H1 (cell line): ENCODE measurements around the gene ZBTB14.

Experiments used
- ATF2 ChIP-seq: IDR thresholded peaks from 2 replicates; pipeline ENCODE4 v1.6.1; 2012; ENCODE audit warnings: low read length, inconsistent platforms
- ATF3 ChIP-seq: IDR thresholded peaks from 2 replicates; pipeline ENCODE4 v1.6.1; 2011; ENCODE audit warnings: low read depth, mild to moderate bottlenecking, low read length; ENCODE audit not compliant: insufficient read depth
- CEBPB ChIP-seq: IDR thresholded peaks from 2 replicates; pipeline ENCODE4 v1.6.1; 2012; ENCODE audit warnings: low read depth, low read length
- CREB1 ChIP-seq: IDR thresholded peaks from 2 replicates; pipeline ENCODE4 v1.6.1; 2012; ENCODE audit warnings: inconsistent platforms
- CTCF ChIP-seq, 3 experiments: IDR thresholded peaks; 1 replicate in 2 of 3; 2 replicates in 1 of 3; pipeline versions ENCODE4 v1.5.1 to v1.6.1; 2011; ENCODE audit warnings: low read length in 3 of 3, mild to moderate bottlenecking in 3 of 3, inconsistent platforms in 2 of 3, low read depth in 1 of 3, moderate library complexity in 1 of 3; ENCODE audit not compliant: insufficient read depth in 1 of 3; ENCODE audit errors: control extremely low read depth in 1 of 3
- EP300 ChIP-seq, 2 experiments: IDR thresholded peaks; 1 replicate in 1 of 2; 2 replicates in 1 of 2; pipeline ENCODE4 v1.6.1; 2011 to 2012; ENCODE audit warnings: low read depth in 2 of 2, low read length in 2 of 2, mild to moderate bottlenecking in 2 of 2, borderline replicate concordance in 1 of 2, inconsistent platforms in 1 of 2, moderate library complexity in 1 of 2
- EZH2 ChIP-seq: fragments of 200-600 bp; sonication (generic); IDR thresholded peaks from 2 replicates; pipeline ENCODE4 v1.7.1; 2012; ENCODE audit warnings: low read depth, mild to moderate bottlenecking, moderate library complexity, low read length, inconsistent platforms; ENCODE audit not compliant: severe bottlenecking
- GABPA ChIP-seq: IDR thresholded peaks from 2 replicates; pipeline ENCODE4 v1.6.1; 2011; ENCODE audit warnings: mild to moderate bottlenecking, low read length, moderate library complexity, borderline replicate concordance; ENCODE audit not compliant: insufficient read depth
- NANOG ChIP-seq: IDR thresholded peaks from 2 replicates; pipeline ENCODE4 v1.6.1; 2011; ENCODE audit warnings: low read length, low read depth, mild to moderate bottlenecking, inconsistent platforms; ENCODE audit not compliant: insufficient read depth, poor library complexity, severe bottlenecking
- POLR2A ChIP-seq, 2 experiments: IDR thresholded peaks; 1 replicate in 1 of 2; 2 replicates in 1 of 2; pipeline ENCODE4 v1.6.1; 2011; ENCODE audit warnings: low read depth in 2 of 2, low read length in 2 of 2, mild to moderate bottlenecking in 2 of 2; ENCODE audit errors: control extremely low read depth in 1 of 2
- RAD21 ChIP-seq, 2 experiments: IDR thresholded peaks in 1 of 2; conservative IDR thresholded peaks in 1 of 2; 2 replicates each; pipeline ENCODE4 v1.6.1; 2011; ENCODE audit warnings: low read depth in 2 of 2, low read length in 2 of 2, improper control_type of control experiment in 1 of 2, inconsistent platforms in 1 of 2, mild to moderate bottlenecking in 1 of 2, moderate library complexity in 1 of 2
- RNF2 ChIP-seq: fragments of 200-900, 300-1000 bp; sonication (generic); IDR thresholded peaks from 2 replicates; pipeline ENCODE4 v1.7.1; 2016; ENCODE audit warnings: borderline replicate concordance, low read depth, mild to moderate bottlenecking, antibody characterized with exemption, low read length; ENCODE audit not compliant: poor library complexity, severe bottlenecking; ENCODE audit errors: missing control alignments
- SAP30 ChIP-seq: fragments of 300-600 bp; sonication (generic); IDR thresholded peaks from 2 replicates; pipeline ENCODE4 v1.7.1; 2012; ENCODE audit warnings: low read length, moderate library complexity, mild to moderate bottlenecking, inconsistent platforms; ENCODE audit not compliant: insufficient read depth, insufficient replicate concordance
- SIX5 ChIP-seq: IDR thresholded peaks from 2 replicates; pipeline ENCODE4 v1.6.1; 2011; ENCODE audit warnings: mild to moderate bottlenecking, low read depth, low read length

- no peak for TF ChIP-seq NANOG
- no peak for TF ChIP-seq CTCF (IDR thresholded peaks at IDR 0.05; ENCODE audit: control extremely low read depth in 1 of 3, insufficient read depth in 1 of 3, low read depth in 1 of 3, low read length in 3 of 3)
- no peak for TF ChIP-seq ATF2
- TF ChIP-seq SIX5: no peak
- peak in 1 of 2 experiments; percentile 58; a peak in 1 of 3 replicates for TF ChIP-seq POLR2A (IDR thresholded peaks at IDR 0.05; ENCODE audit: control extremely low read depth in 1 of 2, low read depth in 2 of 2, low read length in 2 of 2)
- no peak for TF ChIP-seq CREB1
- TF ChIP-seq ATF3: no peak
- no peak for TF ChIP-seq GABPA
- TF ChIP-seq SAP30: peak; percentile 76
- TF ChIP-seq RAD21 (IDR thresholded peaks at IDR 0.05 in 1 of 2, conservative IDR thresholded peaks at IDR 0.05 in 1 of 2; ENCODE audit: low read depth in 2 of 2, low read length in 2 of 2): no peak
- no peak for TF ChIP-seq RNF2
- TF ChIP-seq CEBPB: no peak
- no peak for TF ChIP-seq EP300 (IDR thresholded peaks at IDR 0.05; ENCODE audit: borderline replicate concordance in 1 of 2, low read depth in 2 of 2, low read length in 2 of 2)
- no peak for TF ChIP-seq EZH2
Measured at GRCh38 chr18:5294457-5295230, 882 bp downstream of the ZBTB14 start.
